Upper lobe of right lung (tissue), 1 donor: ENCODE data around the gene DOCK1. TPM values are rescaled to one million over a fixed set of nuclear protein-coding genes. Genes with fewer than 3 reads are reported as not detected.

Experiments used
- ATAC-seq: fragments of 200-7000 bp; cut with Tn5 transposase; one replicate; pipeline ENCODE4 v1.9.1; 2020; ENCODE audit warnings: mild to moderate bottlenecking, moderate library complexity
- DNase-seq: peaks from one replicate; pipeline ENCODE4 v3.0.0-alpha.2; 2020
- H3K27ac ChIP-seq: fragments of 200-600 bp; one replicate; pipeline ENCODE4 v1.8.0; 2022
- H3K27me3 ChIP-seq: fragments of 200-600 bp; one replicate; pipeline ENCODE4 v1.8.0; 2022; ENCODE audit warnings: mild to moderate bottlenecking
- H3K36me3 ChIP-seq: fragments of 200-600 bp; one replicate; pipeline ENCODE4 v1.8.0; 2022
- H3K4me1 ChIP-seq: fragments of 200-600 bp; one replicate; pipeline ENCODE4 v1.8.0; 2022
- H3K4me3 ChIP-seq: fragments of 200-600 bp; one replicate; pipeline ENCODE4 v1.8.0; 2022; ENCODE audit warnings: mild to moderate bottlenecking
- H3K9me3 ChIP-seq: fragments of 200-600 bp; one replicate; pipeline ENCODE4 v1.8.0; 2022
- intact Hi-C: fragments of 100-400 bp; cut with DNase I; formaldehyde crosslinking; loops from one replicate; pipeline ENCODE4 v1.11.0; 2022
- total RNA-seq: library from RNA; stranded (reverse); fragmentation: NEBNext Ultra II Directional; extraction: Animal tissue kit (Norgen Biotek cat#: 25700); gene quantifications from one replicate; pipeline ENCODE4 v1.2.1, GENCODE V29; 2021
- TF ChIP-seq, protein P1 (sequence below): fragments of 200-600 bp; IDR thresholded peaks from one replicate; pipeline ENCODE4 v1.8.0; 2022; ENCODE audit warnings: antibody characterized with exemption
- donor health status: DM: no; HTN: yes; CAD: no; lungs with severe emphysema.

Gene DOCK1
- total RNA-seq, 1 donor from 2014 or later: 46.4 TPM

DNA sequence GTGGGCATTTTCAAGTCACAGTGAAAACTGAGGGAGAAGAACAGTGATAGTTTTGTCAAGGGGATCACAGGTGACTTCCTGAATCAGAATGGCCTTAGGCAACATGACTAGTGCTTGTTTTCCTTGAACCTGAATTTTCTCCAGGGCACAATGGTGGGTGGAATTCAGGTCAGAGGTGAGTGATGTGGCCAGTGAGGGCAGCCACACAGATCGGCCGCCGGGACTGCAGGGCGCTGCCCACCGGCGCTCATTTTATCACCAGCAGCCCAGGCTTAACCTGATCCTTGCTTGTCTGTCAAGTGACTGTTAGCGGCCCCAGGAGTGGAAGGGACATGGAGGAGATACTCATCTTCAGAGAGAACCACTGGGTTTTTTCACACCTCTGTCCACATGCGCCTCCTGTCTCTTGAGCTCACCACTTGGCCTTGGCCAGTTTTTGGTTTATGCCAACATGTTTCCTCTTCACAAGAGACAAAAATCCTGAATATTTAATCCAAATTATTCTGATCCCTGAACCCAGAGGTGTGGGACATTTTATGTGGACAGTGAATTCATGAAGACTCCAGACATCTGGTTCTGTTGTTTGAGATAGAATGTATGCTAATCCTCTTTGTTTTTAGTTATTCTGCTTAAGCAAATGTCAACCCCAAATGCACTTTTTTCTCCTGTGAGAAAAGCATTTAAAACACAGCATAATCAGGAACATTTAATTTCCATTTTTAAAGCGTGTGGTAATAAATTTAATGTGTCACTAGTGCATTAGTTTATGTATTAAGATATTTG lies 108.7 kb downstream of the DOCK1 start:
- no peak overlapping the region for H3K4me3 ChIP-seq

DNA sequence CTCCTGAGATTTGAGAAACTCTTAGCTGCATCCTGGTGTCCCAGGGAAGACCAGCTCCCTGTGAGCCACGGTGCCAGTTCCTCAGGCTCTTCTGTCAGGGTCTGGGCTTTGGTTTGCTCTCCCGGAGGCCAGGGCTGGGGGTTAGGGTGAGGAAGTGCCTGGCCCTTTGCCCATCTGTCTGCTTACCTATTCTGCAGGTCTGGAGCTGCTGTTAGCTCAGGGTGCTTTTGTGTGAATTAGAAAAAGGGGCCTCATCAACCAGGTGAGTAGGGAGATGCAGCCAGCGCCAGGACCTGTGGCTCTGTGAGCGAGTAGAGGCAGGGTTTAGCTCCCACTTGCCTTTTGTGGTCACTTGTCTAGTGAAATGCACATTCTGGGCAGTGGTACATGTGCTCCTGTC lies 109.4 kb downstream of the DOCK1 start:
- H3K9me3 ChIP-seq: no peaks in the 10 kb centered on the region
- H3K36me3 ChIP-seq: peaks cover 18% of the 10 kb centered on the region
- H3K4me1 ChIP-seq: peaks cover 15% of the 10 kb centered on the region
- TF ChIP-seq, protein P1, sequence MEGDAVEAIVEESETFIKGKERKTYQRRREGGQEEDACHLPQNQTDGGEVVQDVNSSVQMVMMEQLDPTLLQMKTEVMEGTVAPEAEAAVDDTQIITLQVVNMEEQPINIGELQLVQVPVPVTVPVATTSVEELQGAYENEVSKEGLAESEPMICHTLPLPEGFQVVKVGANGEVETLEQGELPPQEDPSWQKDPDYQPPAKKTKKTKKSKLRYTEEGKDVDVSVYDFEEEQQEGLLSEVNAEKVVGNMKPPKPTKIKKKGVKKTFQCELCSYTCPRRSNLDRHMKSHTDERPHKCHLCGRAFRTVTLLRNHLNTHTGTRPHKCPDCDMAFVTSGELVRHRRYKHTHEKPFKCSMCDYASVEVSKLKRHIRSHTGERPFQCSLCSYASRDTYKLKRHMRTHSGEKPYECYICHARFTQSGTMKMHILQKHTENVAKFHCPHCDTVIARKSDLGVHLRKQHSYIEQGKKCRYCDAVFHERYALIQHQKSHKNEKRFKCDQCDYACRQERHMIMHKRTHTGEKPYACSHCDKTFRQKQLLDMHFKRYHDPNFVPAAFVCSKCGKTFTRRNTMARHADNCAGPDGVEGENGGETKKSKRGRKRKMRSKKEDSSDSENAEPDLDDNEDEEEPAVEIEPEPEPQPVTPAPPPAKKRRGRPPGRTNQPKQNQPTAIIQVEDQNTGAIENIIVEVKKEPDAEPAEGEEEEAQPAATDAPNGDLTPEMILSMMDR: no peak
- no peaks in the 10 kb centered on the region for H3K27me3 ChIP-seq
- no peak overlapping the region for H3K27ac ChIP-seq
- DNase-seq (no peak), ATAC-seq (no peak)
- no peak overlapping the region for H3K4me3 ChIP-seq
- intact Hi-C loops: no loop called here

More for the DNA sequence above, 108.7 kb downstream of the DOCK1 start:
- intact Hi-C loops: no loop called here
- peaks cover 22% of the 10 kb centered on the region for H3K36me3 ChIP-seq
- DNase-seq (no peak), ATAC-seq (no peak)
- H3K27ac ChIP-seq: no peak overlapping the region
- TF ChIP-seq, protein P1: no peak
- peaks cover 15% of the 10 kb centered on the region for H3K4me1 ChIP-seq
- H3K9me3 ChIP-seq: no peaks in the 10 kb centered on the region
- no peaks in the 10 kb centered on the region for H3K27me3 ChIP-seq

DNA sequence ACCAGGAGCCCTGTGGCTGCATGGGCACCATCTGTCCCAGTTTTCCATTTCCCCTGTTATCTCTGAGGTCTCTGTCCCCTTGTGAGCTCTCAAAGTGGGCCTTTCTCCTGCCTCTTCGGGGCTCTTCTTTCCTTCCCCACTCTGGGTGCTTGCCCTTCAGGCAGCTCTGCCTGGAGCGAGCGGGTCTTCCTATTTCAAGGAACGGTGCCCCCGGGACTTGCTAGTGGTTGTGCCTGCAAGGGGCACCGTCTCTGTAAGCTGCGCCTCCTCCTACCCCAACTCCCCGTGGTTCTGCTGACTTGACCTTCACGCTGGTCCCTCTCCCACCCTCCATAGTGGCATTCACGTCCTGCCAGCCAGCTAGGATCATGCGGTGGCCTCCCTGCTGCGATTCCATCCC lies 110.1 kb downstream of the DOCK1 start:
- ATAC-seq: no peak

DNA sequence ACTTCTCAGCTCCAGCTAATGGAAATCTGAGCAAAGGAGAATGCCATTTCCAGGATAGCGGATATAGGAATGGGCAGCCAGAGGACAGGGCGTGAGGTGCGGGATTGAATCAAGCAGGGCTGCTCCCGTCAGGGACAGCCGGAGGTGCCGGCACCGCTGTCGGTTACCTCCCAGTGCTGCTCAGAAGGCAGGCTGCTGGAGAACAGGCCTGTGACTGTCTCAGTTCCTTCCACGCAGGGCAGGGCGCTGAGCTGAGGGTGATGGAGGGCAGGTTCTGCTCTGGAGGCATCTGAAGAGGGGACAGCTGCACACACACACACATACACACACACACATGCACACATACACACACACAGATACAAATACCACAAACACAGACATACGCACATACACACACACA lies 111.1 kb downstream of the DOCK1 start:
- peaks cover 16% of the 10 kb centered on the region for H3K36me3 ChIP-seq
- H3K27ac ChIP-seq: no peak overlapping the region
- ATAC-seq: no peak
- TF ChIP-seq, protein P1: no peak
- H3K27me3 ChIP-seq: no peaks in the 10 kb centered on the region
- intact Hi-C loops: no loop called here
- peaks cover 15% of the 10 kb centered on the region for H3K4me1 ChIP-seq
- no peaks in the 10 kb centered on the region for H3K9me3 ChIP-seq
- no peak for DNase-seq
- H3K4me3 ChIP-seq: no peak overlapping the region

More for the DNA sequence above, 110.1 kb downstream of the DOCK1 start:
- DNase-seq: no peak
- TF ChIP-seq, protein P1: no peak
- no peaks in the 10 kb centered on the region for H3K27me3 ChIP-seq
- peaks cover 15% of the 10 kb centered on the region for H3K4me1 ChIP-seq
- no peak overlapping the region for H3K27ac ChIP-seq
- no peaks in the 10 kb centered on the region for H3K9me3 ChIP-seq
- intact Hi-C loops: no loop called here
- H3K4me3 ChIP-seq: no peak overlapping the region
- H3K36me3 ChIP-seq: peaks cover 16% of the 10 kb centered on the region

- no peak for ATAC-seq
- intact Hi-C loops: no loop called here
- H3K36me3 ChIP-seq: peaks cover 16% of the 10 kb centered on the region
- H3K4me1 ChIP-seq: peaks cover 10% of the 10 kb centered on the region
- no peaks in the 10 kb centered on the region for H3K9me3 ChIP-seq
- H3K27ac ChIP-seq: no peak overlapping the region
- no peak for DNase-seq
- H3K4me3 ChIP-seq: no peak overlapping the region
- no peaks in the 10 kb centered on the region for H3K27me3 ChIP-seq
- TF ChIP-seq, protein P1: no peak
Observed at GRCh38 chr10:127017541-127018297, 112.5 kb downstream of the DOCK1 start.
